ENCODE results near the gene WFS1. TPM values are rescaled to one million over a fixed set of nuclear protein-coding genes. Genes with fewer than 3 reads are reported as not detected.

Gene WFS1
- total RNA-seq, 4 donors from 2014 or later = 62.3 to 159 (median 104) TPM

DNA sequence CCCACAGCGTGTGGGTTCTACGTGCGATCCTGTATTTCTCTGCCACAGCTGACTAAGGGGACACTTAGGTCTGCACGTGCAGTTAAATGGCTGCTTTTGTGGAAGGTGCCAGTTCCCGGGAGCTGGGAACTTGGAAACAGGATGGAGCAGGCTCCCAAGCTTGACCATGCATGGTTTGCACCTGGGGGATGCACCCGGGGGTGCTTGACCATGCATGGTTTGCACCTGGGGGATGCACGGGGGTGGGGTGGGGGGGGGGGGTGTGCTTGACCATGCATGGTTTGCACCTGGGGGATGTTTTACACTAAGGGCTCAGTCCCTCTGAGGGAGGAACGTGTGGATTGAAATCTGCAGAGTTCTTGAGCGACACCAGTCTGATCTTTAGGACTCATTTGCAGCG is 5.7 kb downstream of the WFS1 start:
- TF ChIP-seq EP300 (IDR thresholded peaks at IDR 0.05) (no peak), POLR2A (IDR thresholded peaks at IDR 0.05; ENCODE audit: low read depth) (no peak), POLR2AphosphoS5 (IDR thresholded peaks at IDR 0.05) (no peak)
- TF ChIP-seq, protein P1, sequence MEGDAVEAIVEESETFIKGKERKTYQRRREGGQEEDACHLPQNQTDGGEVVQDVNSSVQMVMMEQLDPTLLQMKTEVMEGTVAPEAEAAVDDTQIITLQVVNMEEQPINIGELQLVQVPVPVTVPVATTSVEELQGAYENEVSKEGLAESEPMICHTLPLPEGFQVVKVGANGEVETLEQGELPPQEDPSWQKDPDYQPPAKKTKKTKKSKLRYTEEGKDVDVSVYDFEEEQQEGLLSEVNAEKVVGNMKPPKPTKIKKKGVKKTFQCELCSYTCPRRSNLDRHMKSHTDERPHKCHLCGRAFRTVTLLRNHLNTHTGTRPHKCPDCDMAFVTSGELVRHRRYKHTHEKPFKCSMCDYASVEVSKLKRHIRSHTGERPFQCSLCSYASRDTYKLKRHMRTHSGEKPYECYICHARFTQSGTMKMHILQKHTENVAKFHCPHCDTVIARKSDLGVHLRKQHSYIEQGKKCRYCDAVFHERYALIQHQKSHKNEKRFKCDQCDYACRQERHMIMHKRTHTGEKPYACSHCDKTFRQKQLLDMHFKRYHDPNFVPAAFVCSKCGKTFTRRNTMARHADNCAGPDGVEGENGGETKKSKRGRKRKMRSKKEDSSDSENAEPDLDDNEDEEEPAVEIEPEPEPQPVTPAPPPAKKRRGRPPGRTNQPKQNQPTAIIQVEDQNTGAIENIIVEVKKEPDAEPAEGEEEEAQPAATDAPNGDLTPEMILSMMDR (IDR thresholded peaks at IDR 0.05) = no peak
- Histone ChIP-seq H3K4me1 (peaks cover 96 to 100% (median 100%) of the 10 kb centered on the region in 4 donors), H3K27me3 (no peaks in the 10 kb centered on the region), H3K27ac (replicated peaks in 1 of 4) (peak overlapping the region; percentile 92 to 97 (median 94)), H3K9me3 (no peaks in the 10 kb centered on the region), H3K4me3 (no peak overlapping the region), H3K36me3 (peaks cover 0 to 31% (median 26%) of the 10 kb centered on the region in 4 donors)
- no peak for DNase-seq (ENCODE audit: extremely low spot score)
- WGBS = 80% methylated on average over 10 of the region's 10 CpGs
- intact Hi-C loops (cut with DNase I) = no loop called here

- Histone ChIP-seq H3K4me1 (peaks cover 95 to 100% (median 100%) of the 10 kb centered on the region in 4 donors), H3K4me3 (peak overlapping the region; percentile 5 to 19 (median 10)), H3K27ac (replicated peaks in 1 of 4) (peak overlapping the region; percentile 82 to 97 (median 94)), H3K36me3 (peaks cover 0 to 38% (median 28%) of the 10 kb centered on the region in 4 donors), H3K27me3 (no peaks in the 10 kb centered on the region), H3K9me3 (no peaks in the 10 kb centered on the region)
- 41% methylated on average over 19 of the region's 22 CpGs for WGBS
- TF ChIP-seq, protein P1 (IDR thresholded peaks at IDR 0.05) = no peak
- TF ChIP-seq POLR2AphosphoS5 (IDR thresholded peaks at IDR 0.05) = peak in 1 of 2 donors; percentile 41
- TF ChIP-seq EP300 (IDR thresholded peaks at IDR 0.05) = no peak
- intact Hi-C loops (cut with DNase I) = no loop called here
- DNase-seq (ENCODE audit: extremely low spot score) = no peak
These were observed 6.5 kb downstream of the WFS1 start for GRCh38 chr4:6275898-6276806.

- 93% methylated on average over 3 of the region's 24 CpGs for WGBS
- H3K27ac ChIP-seq (replicated peaks in 1 of 4) = peak overlapping the region; percentile 82 to 97 (median 94)
- no peak overlapping the region for H3K4me3 ChIP-seq
- no peaks in the 10 kb centered on the region for H3K27me3 ChIP-seq
- TF ChIP-seq POLR2AphosphoS5 (IDR thresholded peaks at IDR 0.05) = peak in 1 of 2 donors; percentile 50
- TF ChIP-seq EP300 (IDR thresholded peaks at IDR 0.05) = no peak
- TF ChIP-seq POLR2A (IDR thresholded peaks at IDR 0.05; ENCODE audit: low read depth) = no peak
- TF ChIP-seq, protein P1 (IDR thresholded peaks at IDR 0.05) = no peak
- DNase-seq (ENCODE audit: extremely low spot score) = no peak
- peaks cover 0 to 44% (median 28%) of the 10 kb centered on the region in 4 donors for H3K36me3 ChIP-seq
- peaks cover 95 to 100% (median 100%) of the 10 kb centered on the region in 4 donors for H3K4me1 ChIP-seq
- intact Hi-C loops (cut with DNase I) = no loop called here
- H3K9me3 ChIP-seq = no peaks in the 10 kb centered on the region
These were observed 7.6 kb downstream of the WFS1 start for GRCh38 chr4:6277139-6277802.

DNA sequence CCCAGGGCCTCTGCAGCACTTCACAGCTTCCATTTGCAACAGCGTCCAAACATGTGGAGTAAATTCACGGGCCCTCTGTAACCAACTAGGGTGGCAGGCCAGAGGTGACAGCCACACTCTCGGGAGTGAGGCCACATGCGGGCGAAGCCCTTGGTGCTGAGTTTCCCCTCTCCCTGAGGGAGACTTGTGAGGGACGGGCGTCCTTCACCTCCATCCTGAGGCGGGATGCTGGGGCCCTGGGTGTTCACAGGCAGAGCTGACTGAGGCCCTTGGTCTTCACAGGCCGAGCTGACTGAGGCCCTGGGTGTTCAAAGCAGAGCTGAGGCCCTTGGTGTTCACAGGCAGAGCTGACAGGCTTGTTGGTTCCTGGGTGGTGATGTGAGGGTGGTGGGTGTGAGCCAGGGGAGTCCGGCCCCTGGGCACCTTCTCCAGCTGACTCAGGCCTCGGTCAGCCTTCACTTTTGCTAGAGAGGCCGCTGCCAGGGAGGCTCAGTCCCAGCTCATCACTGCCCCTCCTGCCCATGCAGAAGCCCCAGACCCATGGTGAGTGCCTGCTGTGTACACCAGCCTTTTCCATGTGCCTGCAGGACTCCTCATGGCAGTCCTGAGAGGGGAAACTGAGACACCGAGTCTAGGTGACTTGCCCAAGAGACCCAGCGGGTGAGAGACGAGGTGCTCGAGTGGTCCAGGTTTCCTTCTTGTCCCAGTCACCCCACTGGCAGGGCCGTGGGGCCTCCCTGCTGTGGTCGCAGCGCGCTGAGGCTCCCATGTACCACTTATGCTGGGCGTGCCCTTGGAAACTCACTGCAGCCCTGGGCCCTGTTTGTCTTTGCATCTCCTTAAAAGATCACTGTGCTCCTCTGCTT is 8.5 kb downstream of the WFS1 start:
- 90% methylated on average over 12 of the region's 21 CpGs for WGBS
- Histone ChIP-seq H3K4me3 (no peak overlapping the region), H3K27ac (replicated peaks in 1 of 4) (peak overlapping the region; percentile 82 to 97 (median 94)), H3K4me1 (peaks cover 94 to 100% (median 100%) of the 10 kb centered on the region in 4 donors), H3K27me3 (no peaks in the 10 kb centered on the region), H3K9me3 (no peaks in the 10 kb centered on the region), H3K36me3 (peaks cover 0 to 51% (median 28%) of the 10 kb centered on the region in 4 donors)
- intact Hi-C loops (cut with DNase I) = no loop called here
- no peak for DNase-seq (ENCODE audit: extremely low spot score)
- no peak for TF ChIP-seq EP300 (IDR thresholded peaks at IDR 0.05)
- no peak for TF ChIP-seq POLR2A (IDR thresholded peaks at IDR 0.05; ENCODE audit: low read depth)
- TF ChIP-seq, protein P1 (IDR thresholded peaks at IDR 0.05) = no peak
- no peak for TF ChIP-seq POLR2AphosphoS5 (IDR thresholded peaks at IDR 0.05)

All from esophagus muscularis mucosa (tissue), 4 donors.